HuH-7 (cell line): ENCODE results near the gene FGF14.
"Not testable (repeated sequence)": the region's sequence is repeated elsewhere in the genome, so short reads cannot be mapped to it uniquely, and the experiment has no call there.

Source experiments
- DNase-seq: peaks from one replicate; pipeline ENCODE4 v3.0.0; 2011; ENCODE audit warnings: low spot score

The FGF14 gene

DNA sequence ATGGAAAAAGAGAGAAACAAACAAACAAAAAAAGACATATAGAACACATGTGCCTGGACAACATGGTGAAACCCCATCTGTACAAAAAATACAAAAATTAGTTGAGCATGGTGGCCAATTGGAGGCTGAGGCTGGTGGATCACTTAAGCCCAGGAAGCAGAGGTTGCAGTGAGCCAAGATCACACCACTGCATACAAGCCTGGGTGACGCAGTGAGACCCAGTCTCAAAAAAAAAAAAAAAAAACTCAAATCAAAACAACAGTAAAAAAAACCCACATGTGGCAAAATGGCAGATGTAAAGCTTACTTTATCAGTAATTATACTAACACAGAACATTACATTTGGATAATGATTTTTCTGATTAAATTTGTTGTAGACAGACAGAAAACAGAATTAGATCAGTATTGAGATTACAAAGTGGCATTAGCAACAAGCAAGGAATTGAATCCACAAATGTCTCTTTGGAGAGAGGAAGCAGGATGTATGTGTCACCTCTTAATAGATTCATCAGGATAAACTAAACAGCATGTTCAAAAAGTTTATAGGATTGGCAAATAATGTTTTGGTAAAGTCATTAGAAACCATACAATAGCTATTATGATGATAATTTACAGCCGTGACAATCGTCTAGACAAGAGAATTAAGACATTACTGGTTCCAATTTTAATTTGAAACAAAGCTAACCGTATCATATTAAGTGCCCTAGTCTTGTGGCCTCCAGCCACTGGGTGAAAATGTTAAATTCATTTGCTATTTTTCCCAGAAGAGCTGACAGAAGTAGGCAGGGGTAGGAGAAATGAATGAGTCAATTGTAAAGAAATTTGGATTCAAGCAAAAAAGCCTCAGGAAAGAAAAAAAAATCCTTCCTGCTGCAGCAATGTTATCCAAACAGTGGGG lies 206.0 kb downstream of the FGF14 start:
- DNase-seq: no peak

DNA sequence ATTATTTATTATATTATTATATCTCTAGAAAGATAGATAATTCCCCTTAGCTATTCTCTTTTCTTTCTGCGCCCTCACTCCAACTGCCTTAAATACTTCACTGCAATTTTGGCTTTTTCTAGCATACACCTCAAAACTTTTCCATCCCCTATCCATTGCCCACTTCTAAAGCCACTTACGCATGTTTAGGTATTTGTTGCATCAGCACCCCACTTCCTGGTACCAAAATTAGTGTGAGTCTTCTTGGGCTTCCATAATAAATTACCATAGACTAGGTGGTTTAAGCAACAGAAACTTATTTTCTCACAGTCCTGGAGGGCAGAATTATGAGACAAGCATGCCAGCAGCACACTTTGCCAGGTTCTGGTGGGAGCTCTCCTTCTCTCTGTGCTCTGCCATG lies 209.0 kb downstream of the FGF14 start:
- DNase-seq: no peak

DNA sequence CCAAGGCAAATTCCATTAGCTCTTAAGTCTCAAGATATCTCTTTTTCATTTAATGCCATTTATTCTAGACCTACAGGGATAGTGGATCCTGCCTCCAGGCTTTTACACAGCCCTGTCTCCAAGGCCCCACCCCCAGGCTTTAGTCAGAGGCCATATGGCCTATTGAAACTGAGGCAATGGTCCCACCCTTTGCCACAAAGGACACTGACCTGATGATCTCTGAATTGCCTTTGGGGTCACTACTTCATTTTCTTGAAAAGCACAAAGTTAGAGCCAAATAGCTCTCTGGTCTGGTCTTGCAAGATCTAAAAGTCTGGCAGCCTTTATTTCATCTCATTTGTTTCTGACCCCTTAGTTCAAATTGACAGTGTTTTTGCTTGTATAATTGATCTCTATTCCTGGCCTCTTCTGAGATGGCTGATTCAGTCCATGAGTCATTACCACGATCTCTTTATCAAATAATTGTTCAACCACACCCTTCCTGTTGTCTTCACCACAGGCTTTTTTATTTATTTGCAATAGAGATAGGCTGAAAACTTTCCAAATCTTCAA lies 209.8 kb downstream of the FGF14 start:
- no peak for DNase-seq

DNA sequence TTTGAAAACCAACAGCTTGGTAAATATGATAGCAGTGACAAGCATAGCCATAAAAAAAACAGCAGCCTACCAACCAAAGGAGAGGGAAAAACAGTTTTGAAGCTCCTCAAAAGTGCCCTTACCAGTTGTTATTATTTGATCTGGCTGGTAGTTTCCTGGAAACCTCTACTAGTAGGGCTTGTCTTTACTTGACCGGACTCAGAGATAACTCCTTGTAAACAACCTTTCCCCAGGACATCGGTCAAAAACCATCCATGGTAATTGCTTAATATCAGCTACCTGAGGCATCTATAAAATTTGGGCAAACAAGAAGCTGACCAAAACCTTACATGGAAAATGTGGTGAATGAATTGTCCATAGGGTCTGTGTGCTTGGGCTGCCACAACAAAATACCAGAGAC lies 210.9 kb downstream of the FGF14 start:
- DNase-seq: no peak

- DNase-seq: no peak
Measured at GRCh38 chr13:102187313-102187712, 214.5 kb downstream of the FGF14 start.

DNA sequence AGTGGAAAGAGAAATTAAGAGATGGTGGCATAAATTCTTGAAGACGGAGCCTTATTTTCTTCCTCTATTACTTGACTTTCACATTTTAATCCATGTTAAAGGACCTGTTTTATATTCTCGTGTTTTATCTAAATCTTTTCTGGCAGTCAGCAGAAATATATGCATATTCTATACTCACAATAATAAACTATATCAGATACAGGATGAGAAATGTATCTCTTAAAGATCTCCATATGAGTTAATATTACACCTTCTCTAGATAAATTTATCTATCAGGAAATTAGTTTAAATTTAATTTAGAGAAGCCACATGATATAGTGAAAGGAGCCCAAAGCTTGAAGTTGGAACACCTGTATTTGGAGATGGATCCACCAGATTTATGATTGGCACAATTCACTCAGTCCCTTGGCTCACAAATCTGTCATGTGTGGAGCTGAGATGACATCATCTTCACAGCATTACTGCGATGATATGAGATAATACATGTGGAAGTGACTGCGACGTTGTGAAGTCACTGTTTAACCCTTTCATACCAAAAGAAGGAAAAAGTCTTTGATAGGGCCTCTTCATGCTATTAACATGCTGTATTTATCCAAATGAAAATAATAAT lies 216.4 kb downstream of the FGF14 start:
- no peak for DNase-seq

- no peak for DNase-seq
Measured at GRCh38 chr13:102183509-102184182, 218.2 kb downstream of the FGF14 start.

GRCh38 chr13:102182170-102182569 lies 219.7 kb downstream of the FGF14 start:
- DNase-seq: no peak

DNA sequence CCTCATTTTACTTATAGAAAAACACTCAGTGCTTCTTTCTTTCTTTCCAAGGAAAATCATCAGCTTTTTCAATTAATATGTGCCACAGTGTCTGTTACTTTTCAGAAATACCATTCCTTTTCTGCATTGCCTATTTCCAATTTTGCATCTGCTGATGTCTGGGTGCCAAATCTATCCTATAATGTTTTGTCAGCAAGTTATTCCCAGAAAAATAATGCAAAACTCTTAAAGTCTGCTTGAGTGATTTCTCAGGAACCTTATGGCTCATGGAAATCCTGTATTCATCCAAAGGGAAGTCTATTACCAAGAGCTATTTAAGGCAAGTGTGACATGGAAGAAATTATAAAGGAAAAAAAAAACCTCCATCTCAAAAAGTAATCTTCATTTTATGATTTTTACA lies 224.4 kb downstream of the FGF14 start:
- no peak for DNase-seq

- no peak for DNase-seq
Measured at GRCh38 chr13:102176846-102177245, 225.0 kb downstream of the FGF14 start.

GRCh38 chr13:102172406-102172805 lies 229.4 kb downstream of the FGF14 start:
- no peak for DNase-seq

- DNase-seq: no peak
Measured at GRCh38 chr13:102170305-102170704, 231.5 kb downstream of the FGF14 start.

- DNase-seq: no peak
Measured at GRCh38 chr13:102169471-102170015, 232.3 kb downstream of the FGF14 start.

DNA sequence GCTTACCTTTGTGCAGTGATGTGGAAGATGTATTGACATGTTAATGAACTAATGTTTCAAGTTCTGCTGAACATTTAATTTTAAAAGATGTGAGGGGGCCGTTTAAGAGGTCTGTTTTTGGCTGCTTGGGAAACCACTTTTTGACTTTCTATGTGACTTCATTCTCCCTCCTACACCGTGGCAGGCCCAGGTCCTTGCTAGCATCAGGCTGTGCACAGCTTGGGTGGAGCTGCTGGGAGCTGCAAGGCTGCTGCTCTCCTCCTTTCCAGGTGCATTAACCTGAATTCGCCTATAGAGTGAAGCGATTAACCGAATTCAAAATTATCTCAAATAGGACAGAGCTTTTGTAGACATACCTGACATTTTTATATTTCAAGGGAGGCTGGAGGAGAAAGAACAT lies 249.1 kb downstream of the FGF14 start:
- no peak for DNase-seq

DNA sequence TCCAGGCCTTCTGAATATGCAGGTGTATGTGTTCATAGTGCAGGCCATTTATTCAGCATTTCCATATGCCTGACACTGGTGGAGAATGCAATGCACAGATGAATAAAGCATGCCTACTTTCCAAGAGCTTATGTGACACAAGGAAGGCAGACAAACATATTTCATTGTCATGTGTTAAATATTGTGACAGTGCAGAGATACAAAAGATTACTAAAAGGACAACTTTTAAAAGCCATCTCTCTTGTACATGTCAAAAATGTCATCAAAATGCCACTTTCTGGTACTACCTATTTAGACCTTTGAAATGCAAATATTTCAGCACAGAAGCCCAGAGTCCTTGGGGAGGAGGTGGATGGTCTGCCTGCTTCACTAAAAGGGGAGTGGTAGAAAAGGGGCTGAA lies 254.5 kb downstream of the FGF14 start:
- DNase-seq: no peak

GRCh38 chr13:102145750-102146149 lies 256.1 kb downstream of the FGF14 start:
- no peak for DNase-seq

DNA sequence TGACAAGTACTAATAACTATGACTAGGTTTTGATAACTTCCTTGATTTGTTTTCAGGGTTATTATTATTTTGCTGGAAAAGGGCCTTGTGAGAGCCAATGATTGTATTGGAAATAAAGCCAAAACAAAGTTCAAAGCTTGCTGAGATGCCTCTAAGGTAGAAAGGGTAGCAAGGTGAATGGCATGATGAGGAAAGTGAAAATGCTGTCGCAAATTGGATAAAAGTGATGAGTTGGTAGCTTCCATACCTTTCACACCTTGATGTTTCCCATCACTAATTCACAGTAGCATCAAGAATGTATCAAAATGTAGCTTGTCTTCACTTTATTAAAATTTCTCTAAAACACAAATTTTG lies 259.4 kb downstream of the FGF14 start:
- no peak for DNase-seq

DNA sequence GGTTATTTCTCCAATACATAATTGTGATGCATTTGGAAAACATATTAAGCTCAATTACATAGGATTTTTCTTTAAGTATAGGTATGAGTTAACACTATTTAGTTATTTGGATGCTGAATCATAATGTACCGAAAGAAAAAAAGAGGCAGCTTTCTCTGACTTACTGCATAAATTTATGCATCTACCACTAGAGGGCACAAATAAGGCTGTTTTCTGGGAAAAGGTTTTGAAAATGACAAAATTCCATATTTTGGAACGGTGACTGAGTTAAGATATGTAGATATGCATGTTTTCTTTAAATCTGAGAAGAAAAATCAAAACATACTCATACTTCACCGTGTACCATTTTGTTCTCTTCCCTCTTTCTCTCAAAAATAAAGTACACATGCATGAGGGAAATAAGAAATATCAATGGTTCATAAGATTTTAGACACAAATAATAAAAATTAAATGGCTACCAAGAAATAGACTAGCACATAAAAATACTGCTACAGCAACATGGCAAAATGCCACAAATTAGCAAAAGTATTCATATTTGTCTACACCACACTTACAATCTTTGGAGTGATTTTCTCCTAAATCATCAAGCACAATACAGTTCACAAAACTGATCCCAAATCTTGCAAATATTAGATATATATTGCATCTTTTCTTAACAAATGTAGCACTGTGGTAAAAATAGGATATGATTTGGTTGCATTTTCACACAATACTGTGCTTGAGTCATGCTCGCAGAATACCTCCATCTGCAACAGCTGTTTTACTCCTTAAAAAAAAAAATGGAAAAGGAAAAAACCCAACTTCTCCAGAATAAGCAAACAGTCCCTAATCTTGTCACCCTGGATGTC lies 260.0 kb downstream of the FGF14 start:
- no peak for DNase-seq

DNA sequence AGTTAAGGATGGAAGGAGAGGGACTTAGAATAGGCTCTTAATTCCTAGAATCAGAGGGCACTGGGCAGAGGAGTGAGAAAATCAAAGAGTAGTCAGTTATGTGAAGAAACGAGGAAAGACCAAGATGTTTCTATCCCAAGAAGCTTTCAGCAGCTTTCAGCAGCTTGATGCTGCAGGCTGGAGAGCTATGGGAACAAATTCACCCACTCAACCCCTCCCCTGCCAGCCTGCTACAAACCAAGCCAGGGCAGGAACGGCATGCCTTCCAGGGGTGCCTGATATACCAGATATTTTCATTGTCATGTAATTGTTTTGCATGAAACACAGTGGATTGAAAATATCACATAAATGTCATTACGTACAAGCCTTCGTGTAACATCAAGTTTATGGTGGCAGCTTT lies 262.2 kb downstream of the FGF14 start:
- no peak for DNase-seq

DNA sequence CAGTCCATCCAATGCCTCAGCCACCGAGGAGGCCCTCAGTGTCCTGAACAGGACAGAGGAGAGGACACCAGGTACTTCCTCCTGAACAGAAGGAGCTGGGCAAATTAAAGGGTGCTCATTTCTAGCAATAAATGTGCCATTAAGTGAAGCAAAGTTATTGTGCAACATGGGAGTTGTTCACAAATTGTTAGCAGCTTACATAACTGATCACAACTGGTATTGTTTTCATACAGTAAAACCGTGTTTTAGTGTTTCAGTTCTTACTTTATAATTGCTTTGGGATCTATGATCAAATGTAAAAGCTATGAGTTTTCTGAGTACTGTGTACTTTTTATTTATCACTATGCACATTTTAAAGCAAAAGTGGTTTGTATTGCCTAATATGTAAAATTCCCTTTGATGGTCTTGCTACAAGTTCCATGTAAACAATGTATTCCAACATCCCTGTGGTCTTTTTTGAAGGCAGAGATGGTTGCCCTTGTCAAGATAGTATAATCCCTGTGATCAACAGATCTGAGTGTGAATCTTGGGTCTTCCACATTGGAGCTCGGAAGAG lies 263.1 kb downstream of the FGF14 start:
- DNase-seq: no peak

- DNase-seq: not testable (repeated sequence)
Measured at GRCh38 chr13:102137904-102138303, 263.9 kb downstream of the FGF14 start.
